ENCODE data around the gene PPP1R15A. TPM values are rescaled to one million over a fixed set of nuclear protein-coding genes. Genes with fewer than 3 reads are reported as not detected.
"Not testable (repeated sequence)": the region's sequence is repeated elsewhere in the genome, so short reads cannot be mapped to it uniquely, and the experiment has no call there.

Gene PPP1R15A
- total RNA-seq, 1 experiment from 2014 or later, result 41.2 TPM

GRCh38 chr19:48906324-48906723 lies 34.1 kb downstream of the PPP1R15A start:
- H3K27me3 ChIP-seq (replicated peaks; ENCODE audit: insufficient read depth, low read depth, low read length, poor library complexity), result no peaks in the 10 kb centered on the region
- no peak overlapping the region for H3K4me3 ChIP-seq (ENCODE audit: low read depth, low read length, poor library complexity, severe bottlenecking)
- BruUV-seq (replicated peaks), result no TSS peak
- CTCF ChIA-PET, result no interaction called here
- H3K9me3 ChIP-seq (ENCODE audit: low read depth, low read length, poor library complexity, severe bottlenecking), result no peaks in the 10 kb centered on the region
- POLR2A ChIA-PET (ENCODE audit: low non-redundant PET), result no interaction called here
- H3K27ac ChIP-seq (ENCODE audit: low read depth, low read length, poor library complexity, severe bottlenecking), result no peak overlapping the region
- peaks cover 5% of the 10 kb centered on the region for H3K36me3 ChIP-seq (ENCODE audit: insufficient read depth, low read length, poor library complexity, severe bottlenecking)
- intact Hi-C loops (cut with micrococcal nuclease; ENCODE audit: unreplicated experiment), result no loop called here
- peaks cover 2% of the 10 kb centered on the region for H3K4me1 ChIP-seq (ENCODE audit: insufficient read depth, low read length, poor library complexity, severe bottlenecking)
- DNase-seq (ENCODE audit: low spot score), result no peak
- TF ChIP-seq EZH2 (IDR thresholded peaks at IDR 0.05; ENCODE audit: borderline replicate concordance, low read depth, low read length, poor library complexity, severe bottlenecking), result no peak
- TF ChIP-seq, protein P1, sequence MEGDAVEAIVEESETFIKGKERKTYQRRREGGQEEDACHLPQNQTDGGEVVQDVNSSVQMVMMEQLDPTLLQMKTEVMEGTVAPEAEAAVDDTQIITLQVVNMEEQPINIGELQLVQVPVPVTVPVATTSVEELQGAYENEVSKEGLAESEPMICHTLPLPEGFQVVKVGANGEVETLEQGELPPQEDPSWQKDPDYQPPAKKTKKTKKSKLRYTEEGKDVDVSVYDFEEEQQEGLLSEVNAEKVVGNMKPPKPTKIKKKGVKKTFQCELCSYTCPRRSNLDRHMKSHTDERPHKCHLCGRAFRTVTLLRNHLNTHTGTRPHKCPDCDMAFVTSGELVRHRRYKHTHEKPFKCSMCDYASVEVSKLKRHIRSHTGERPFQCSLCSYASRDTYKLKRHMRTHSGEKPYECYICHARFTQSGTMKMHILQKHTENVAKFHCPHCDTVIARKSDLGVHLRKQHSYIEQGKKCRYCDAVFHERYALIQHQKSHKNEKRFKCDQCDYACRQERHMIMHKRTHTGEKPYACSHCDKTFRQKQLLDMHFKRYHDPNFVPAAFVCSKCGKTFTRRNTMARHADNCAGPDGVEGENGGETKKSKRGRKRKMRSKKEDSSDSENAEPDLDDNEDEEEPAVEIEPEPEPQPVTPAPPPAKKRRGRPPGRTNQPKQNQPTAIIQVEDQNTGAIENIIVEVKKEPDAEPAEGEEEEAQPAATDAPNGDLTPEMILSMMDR (conservative IDR thresholded peaks at IDR 0.05; ENCODE audit: low read depth, low read length), result no peak

- no TSS peak for BruUV-seq (replicated peaks)
- no peaks in the 10 kb centered on the region for H3K27me3 ChIP-seq (replicated peaks; ENCODE audit: insufficient read depth, low read depth, low read length, poor library complexity)
- ChIA-PET POLR2A (ENCODE audit: low non-redundant PET) (no interaction called here), CTCF (no interaction called here)
- H3K4me3 ChIP-seq (ENCODE audit: low read depth, low read length, poor library complexity, severe bottlenecking), result no peak overlapping the region
- no peak for DNase-seq (ENCODE audit: low spot score)
- peaks cover 10% of the 10 kb centered on the region for H3K36me3 ChIP-seq (ENCODE audit: insufficient read depth, low read length, poor library complexity, severe bottlenecking)
- TF ChIP-seq, protein P1 (conservative IDR thresholded peaks at IDR 0.05; ENCODE audit: low read depth, low read length), result no peak
- no peak for TF ChIP-seq EZH2 (IDR thresholded peaks at IDR 0.05; ENCODE audit: borderline replicate concordance, low read depth, low read length, poor library complexity, severe bottlenecking)
- intact Hi-C loops (cut with micrococcal nuclease; ENCODE audit: unreplicated experiment), result no loop called here
- no peaks in the 10 kb centered on the region for H3K4me1 ChIP-seq (ENCODE audit: insufficient read depth, low read length, poor library complexity, severe bottlenecking)
- no peaks in the 10 kb centered on the region for H3K9me3 ChIP-seq (ENCODE audit: low read depth, low read length, poor library complexity, severe bottlenecking)
- no peak overlapping the region for H3K27ac ChIP-seq (ENCODE audit: low read depth, low read length, poor library complexity, severe bottlenecking)
These were observed 35.5 kb downstream of the PPP1R15A start for GRCh38 chr19:48907671-48908070.

DNA sequence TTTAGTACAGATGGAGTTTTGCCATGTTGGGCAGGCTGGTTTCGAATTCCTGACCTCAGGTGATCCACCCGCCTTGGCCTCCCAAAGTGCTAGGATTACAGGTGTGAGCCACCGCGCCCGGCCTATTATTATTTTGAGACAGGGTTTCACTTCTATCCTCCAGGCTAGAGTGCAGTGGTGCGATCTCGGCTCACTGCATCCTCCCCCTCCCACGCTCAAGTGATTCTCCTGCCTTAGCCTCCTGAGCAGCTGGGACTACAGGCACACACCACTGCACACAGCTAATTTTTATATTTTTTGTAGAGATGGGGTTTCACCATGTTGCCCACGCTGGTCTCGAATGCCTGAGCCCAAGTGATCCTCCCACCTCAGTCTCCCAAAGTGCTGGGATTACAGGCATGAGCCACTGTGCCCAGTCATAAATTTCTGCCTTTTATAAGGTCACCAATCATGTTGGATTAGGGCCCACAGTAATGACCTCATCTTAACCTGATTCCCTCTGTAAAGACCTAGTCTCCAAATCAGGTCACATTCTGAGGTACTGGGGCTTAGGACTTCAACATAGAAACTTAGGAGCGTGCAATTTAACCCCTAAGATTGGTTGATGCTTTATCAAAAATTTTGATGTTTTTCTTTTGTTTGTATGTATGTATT lies 37.3 kb downstream of the PPP1R15A start:
- intact Hi-C loops (cut with micrococcal nuclease; ENCODE audit: unreplicated experiment); H3K4me3 ChIP-seq (ENCODE audit: low read depth, low read length, poor library complexity, severe bottlenecking); H3K9me3 ChIP-seq (ENCODE audit: low read depth, low read length, poor library complexity, severe bottlenecking); BruUV-seq (replicated peaks); POLR2A ChIA-PET (ENCODE audit: low non-redundant PET); H3K4me1 ChIP-seq (ENCODE audit: insufficient read depth, low read length, poor library complexity, severe bottlenecking); CTCF ChIA-PET; H3K27ac ChIP-seq (ENCODE audit: low read depth, low read length, poor library complexity, severe bottlenecking); DNase-seq (ENCODE audit: low spot score); H3K27me3 ChIP-seq (replicated peaks; ENCODE audit: insufficient read depth, low read depth, low read length, poor library complexity): not testable (repeated sequence)
- peaks cover 19% of the 10 kb centered on the region for H3K36me3 ChIP-seq (ENCODE audit: insufficient read depth, low read length, poor library complexity, severe bottlenecking)

- Histone ChIP-seq H3K27ac (ENCODE audit: low read depth, low read length, poor library complexity, severe bottlenecking) (no peak overlapping the region), H3K9me3 (ENCODE audit: low read depth, low read length, poor library complexity, severe bottlenecking) (no peaks in the 10 kb centered on the region), H3K4me1 (ENCODE audit: insufficient read depth, low read length, poor library complexity, severe bottlenecking) (no peaks in the 10 kb centered on the region), H3K4me3 (ENCODE audit: low read depth, low read length, poor library complexity, severe bottlenecking) (no peak overlapping the region), H3K36me3 (ENCODE audit: insufficient read depth, low read length, poor library complexity, severe bottlenecking) (peaks cover 19% of the 10 kb centered on the region), H3K27me3 (replicated peaks; ENCODE audit: insufficient read depth, low read depth, low read length, poor library complexity) (no peaks in the 10 kb centered on the region)
- no peak for DNase-seq (ENCODE audit: low spot score)
- no TSS peak for BruUV-seq (replicated peaks)
- intact Hi-C loops (cut with micrococcal nuclease; ENCODE audit: unreplicated experiment), result no loop called here
- CTCF ChIA-PET, result no interaction called here
- POLR2A ChIA-PET (ENCODE audit: low non-redundant PET), result no interaction called here
- TF ChIP-seq, protein P1 (conservative IDR thresholded peaks at IDR 0.05; ENCODE audit: low read depth, low read length), result no peak
- TF ChIP-seq EZH2 (IDR thresholded peaks at IDR 0.05; ENCODE audit: borderline replicate concordance, low read depth, low read length, poor library complexity, severe bottlenecking), result no peak
These were observed 38.6 kb downstream of the PPP1R15A start for GRCh38 chr19:48910803-48911202.
